H9 (cell line): ENCODE measurements around the gene TAF4B. TPM values are rescaled to one million over a fixed set of nuclear protein-coding genes. Genes with fewer than 3 reads are reported as not detected.

Experiments
- DNase-seq: peaks from one replicate; pipeline ENCODE4 v3.0.0-alpha.2; 2017
- H2AFZ ChIP-seq: one replicate; pipeline ENCODE4 v1.6.1; 2013; ENCODE audit warnings: mild to moderate bottlenecking, low read length, control low read depth, moderate library complexity
- H2AK5ac ChIP-seq: 2 replicates; pipeline ENCODE4 v1.6.1; 2013; ENCODE audit warnings: low read length, control low read depth, mixed read lengths; ENCODE audit not compliant: insufficient read length
- H2BK120ac ChIP-seq: one replicate; pipeline ENCODE4 v1.6.1; 2013; ENCODE audit warnings: low read depth, mild to moderate bottlenecking, low read length, control low read depth, inconsistent platforms; ENCODE audit not compliant: poor library complexity, severe bottlenecking
- H2BK12ac ChIP-seq: 2 replicates; pipeline ENCODE4 v1.6.1; 2013; ENCODE audit warnings: low read length, control low read depth, mixed read lengths, low read depth; ENCODE audit not compliant: insufficient read length
- H2BK15ac ChIP-seq: 2 replicates; pipeline ENCODE4 v1.6.1; 2013; ENCODE audit warnings: low read depth, low read length, control low read depth
- H2BK20ac ChIP-seq: one replicate; pipeline ENCODE4 v1.6.1; 2013; ENCODE audit warnings: low read depth, mild to moderate bottlenecking, low read length, control low read depth, inconsistent platforms; ENCODE audit not compliant: poor library complexity, severe bottlenecking
- H2BK5ac ChIP-seq: 2 replicates; pipeline ENCODE4 v1.6.1; 2013; ENCODE audit warnings: low read length, control low read depth, mixed read lengths; ENCODE audit not compliant: insufficient read length
- H3K14ac ChIP-seq: 2 replicates; pipeline ENCODE4 v1.6.1; 2013; ENCODE audit warnings: low read length, control low read depth; ENCODE audit not compliant: insufficient read depth
- H3K18ac ChIP-seq: 2 replicates; pipeline ENCODE4 v1.6.1; 2013; ENCODE audit warnings: low read depth, mild to moderate bottlenecking, mixed read lengths, low read length, control low read depth; ENCODE audit not compliant: insufficient read length
- H3K23ac ChIP-seq: 2 replicates; pipeline ENCODE4 v1.6.1; 2013; ENCODE audit warnings: low read length, control low read depth, mixed read lengths, low read depth; ENCODE audit not compliant: insufficient read length
- H3K23me2 ChIP-seq: 2 replicates; pipeline ENCODE4 v1.6.1; 2013; ENCODE audit warnings: low read depth, mild to moderate bottlenecking, mixed read lengths, low read length, control low read depth; ENCODE audit not compliant: insufficient read length, poor library complexity, severe bottlenecking
- H3K27ac ChIP-seq: 2 replicates; pipeline ENCODE4 v1.5.1; 2013; ENCODE audit warnings: low read length, control low read depth, mixed read lengths, low read depth; ENCODE audit not compliant: insufficient read length
- H3K27me3 ChIP-seq: 2 replicates; pipeline ENCODE4 v1.6.1; 2013; ENCODE audit warnings: low read length, control low read depth, inconsistent platforms; ENCODE audit not compliant: insufficient read depth
- H3K4ac ChIP-seq: 2 replicates; pipeline ENCODE4 v1.6.1; 2013; ENCODE audit warnings: low read depth, mild to moderate bottlenecking, control low read depth, inconsistent platforms, low read length, moderate library complexity
- H3K4me1 ChIP-seq: 2 replicates; pipeline ENCODE4 v1.6.1; 2013; ENCODE audit warnings: low read length, control low read depth, inconsistent platforms; ENCODE audit not compliant: insufficient read depth
- H3K4me2 ChIP-seq: 2 replicates; pipeline ENCODE4 v1.6.1; 2013; ENCODE audit warnings: low read length, control low read depth, mixed read lengths; ENCODE audit not compliant: insufficient read length, insufficient read depth
- H3K56ac ChIP-seq: 2 replicates; pipeline ENCODE4 v1.6.1; 2013; ENCODE audit warnings: low read depth, mild to moderate bottlenecking, mixed read lengths, low read length, control low read depth; ENCODE audit not compliant: insufficient read length
- H3K79me1 ChIP-seq: 2 replicates; pipeline ENCODE4 v1.6.1; 2013; ENCODE audit warnings: low read depth, mild to moderate bottlenecking, moderate library complexity, low read length, control low read depth, inconsistent platforms; ENCODE audit not compliant: insufficient read depth, poor library complexity, severe bottlenecking
- H3K79me2 ChIP-seq: 2 replicates; pipeline ENCODE4 v1.6.1; 2013; ENCODE audit warnings: low read length, control low read depth, inconsistent platforms; ENCODE audit not compliant: insufficient read depth
- H3K9ac ChIP-seq: 2 replicates; pipeline ENCODE4 v1.6.1; 2013; ENCODE audit warnings: low read length, control low read depth, mixed read lengths; ENCODE audit not compliant: insufficient read length; ENCODE audit errors: extremely low read depth
- H3K9me3 ChIP-seq: one replicate; pipeline ENCODE4 v1.6.1; 2013; ENCODE audit warnings: low read depth, low read length, inconsistent platforms; ENCODE audit not compliant: control insufficient read depth
- H3T11ph ChIP-seq: one replicate; pipeline ENCODE4 v1.6.1; 2013; ENCODE audit warnings: mild to moderate bottlenecking, low read length, control low read depth, inconsistent platforms
- H4K20me1 ChIP-seq: one replicate; pipeline ENCODE4 v1.6.1; 2013; ENCODE audit not compliant: control insufficient read depth, insufficient read length, insufficient read depth
- H4K5ac ChIP-seq: 2 replicates; pipeline ENCODE4 v1.6.1; 2013; ENCODE audit warnings: low read depth, mild to moderate bottlenecking, mixed read lengths, low read length, control low read depth; ENCODE audit not compliant: insufficient read length
- H4K8ac ChIP-seq: replicated peaks from 2 replicates; pipeline ENCODE4 v1.6.1; 2013; ENCODE audit warnings: low read length, control low read depth, mixed read lengths, low read depth; ENCODE audit not compliant: insufficient read length
- H4K91ac ChIP-seq: 2 replicates; pipeline ENCODE4 v1.6.1; 2013; ENCODE audit warnings: low read depth, mild to moderate bottlenecking, moderate library complexity, mixed read lengths, low read length, control low read depth; ENCODE audit not compliant: insufficient read length
- H3K27ac Mint-ChIP-seq, 3 experiments: 2 replicates in 2 of 3; 3 replicates in 1 of 3; pipeline ENCODE4 v1.8.0; 2020 to 2021; ENCODE audit warnings: mixed read lengths in 3 of 3, mild to moderate bottlenecking in 1 of 3, moderate library complexity in 1 of 3
- H3K27me3 Mint-ChIP-seq: 2 replicates; pipeline ENCODE4 v1.8.0; 2021; ENCODE audit warnings: low read depth, mild to moderate bottlenecking, moderate library complexity, mixed read lengths
- H3K36me3 Mint-ChIP-seq, 3 experiments: 2 replicates in 2 of 3; 3 replicates in 1 of 3; pipeline ENCODE4 v1.8.0; 2020 to 2021; ENCODE audit warnings: low read depth in 3 of 3, mixed read lengths in 3 of 3; ENCODE audit not compliant: insufficient read depth in 1 of 3
- H3K4me1 Mint-ChIP-seq, 2 experiments: 2 replicates each; pipeline ENCODE4 v1.8.0; 2020; ENCODE audit warnings: mixed read lengths in 2 of 2
- H3K4me3 Mint-ChIP-seq, 2 experiments: 2 replicates in 1 of 2; 3 replicates in 1 of 2; pipeline ENCODE4 v1.8.0; 2020 to 2021; ENCODE audit warnings: mild to moderate bottlenecking in 2 of 2, mixed read lengths in 2 of 2, moderate library complexity in 1 of 2
- H3K9me3 Mint-ChIP-seq, 2 experiments: 2 replicates in 1 of 2; 3 replicates in 1 of 2; pipeline ENCODE4 v1.8.0; 2020; ENCODE audit warnings: mild to moderate bottlenecking in 2 of 2, mixed read lengths in 2 of 2, moderate library complexity in 1 of 2
- CTCF ChIP-seq: fragments of 200-600 bp; sonication (generic); conservative IDR thresholded peaks from 3 replicates; pipeline ENCODE4 v1.8.0; 2021; ENCODE audit warnings: antibody characterized with exemption, mild to moderate bottlenecking
- WGBS: extraction: QIAGEN DNeasy Blood & Tissue Kit; methylation state at CpG from one replicate; pipeline ENCODE4 v1.1.7; 2013; ENCODE audit warnings: missing lambda C conversion rate, low lambda C conversion rate, mixed read lengths; ENCODE audit not compliant: insufficient read length; ENCODE audit errors: extremely low coverage; 5-methylcytosine and 5-hydroxymethylcytosine counted together
- total RNA-seq: library from RNA; stranded (reverse); gene quantifications from 2 replicates; pipeline ENCODE4 v1.2.1, GENCODE V29; 2021

TAF4B gene
- total RNA-seq, 1 experiment from 2014 or later = 19.8 TPM

GRCh38 chr18:26403491-26403890, 177.2 kb downstream of the TAF4B start:
- H2AFZ ChIP-seq = no peak overlapping the region
- H3T11ph ChIP-seq = no peak overlapping the region
- H2BK5ac ChIP-seq = no peak overlapping the region
- no peak overlapping the region for H4K91ac ChIP-seq
- no peaks in the 10 kb centered on the region for H3K36me3 Mint-ChIP-seq
- H3K79me2 ChIP-seq = no peaks in the 10 kb centered on the region
- no peak for TF ChIP-seq CTCF
- H3K4ac ChIP-seq = no peak overlapping the region
- H3K18ac ChIP-seq = no peak overlapping the region
- no peaks in the 10 kb centered on the region for H3K9me3 Mint-ChIP-seq
- H2BK120ac ChIP-seq = no peak overlapping the region
- no peak overlapping the region for H3K27ac ChIP-seq
- H3K27me3 ChIP-seq = no peaks in the 10 kb centered on the region
- H3K79me1 ChIP-seq = no peaks in the 10 kb centered on the region
- H3K23ac ChIP-seq = no peak overlapping the region
- H3K4me3 Mint-ChIP-seq = no peak overlapping the region
- H3K14ac ChIP-seq = no peak overlapping the region
- H4K8ac ChIP-seq = no peak overlapping the region
- peaks cover 18 to 23% of the 10 kb centered on the region in 2 experiments for H3K4me1 Mint-ChIP-seq
- no peaks in the 10 kb centered on the region for H3K23me2 ChIP-seq
- no peak overlapping the region for H2BK20ac ChIP-seq
- WGBS = no CpG with 5 or more reads among the region's 1 CpG
- H2AK5ac ChIP-seq = no peak overlapping the region
- H3K27ac Mint-ChIP-seq = no peak overlapping the region
- H3K4me1 ChIP-seq = no peaks in the 10 kb centered on the region; the same call in 1 of the 2 replicates
- no peak overlapping the region for H3K4me2 ChIP-seq
- H2BK15ac ChIP-seq = no peak overlapping the region
- H4K20me1 ChIP-seq = no peaks in the 10 kb centered on the region
- no peak overlapping the region for H2BK12ac ChIP-seq
- no peak overlapping the region for H4K5ac ChIP-seq
- H3K9me3 ChIP-seq = no peaks in the 10 kb centered on the region
- no peaks in the 10 kb centered on the region for H3K27me3 Mint-ChIP-seq
- no peak overlapping the region for H3K9ac ChIP-seq
- DNase-seq = no peak
- H3K56ac ChIP-seq = no peak overlapping the region
